ENCODE data around the gene STOX2.

DNA sequence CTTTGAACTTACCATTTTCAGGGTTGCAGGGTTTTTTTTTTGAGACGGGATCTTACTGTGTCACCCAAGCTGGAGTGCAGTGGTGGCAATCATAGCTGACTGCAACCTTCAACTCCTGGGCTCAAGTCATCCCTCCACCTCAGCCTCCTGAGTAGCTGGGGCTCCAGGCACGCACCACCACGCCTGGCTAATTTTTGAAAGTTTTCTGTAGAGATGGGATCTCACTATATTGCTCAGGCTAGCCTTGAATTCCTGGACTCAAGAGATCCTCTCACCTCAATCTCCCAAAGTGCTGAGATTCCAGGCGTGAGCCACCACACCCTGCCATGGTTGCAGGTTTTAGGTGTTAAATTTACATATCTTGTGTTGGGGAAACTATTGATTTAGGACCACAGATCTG, 64.5 kb downstream of the STOX2 start:
- TF ChIP-seq, protein P1, sequence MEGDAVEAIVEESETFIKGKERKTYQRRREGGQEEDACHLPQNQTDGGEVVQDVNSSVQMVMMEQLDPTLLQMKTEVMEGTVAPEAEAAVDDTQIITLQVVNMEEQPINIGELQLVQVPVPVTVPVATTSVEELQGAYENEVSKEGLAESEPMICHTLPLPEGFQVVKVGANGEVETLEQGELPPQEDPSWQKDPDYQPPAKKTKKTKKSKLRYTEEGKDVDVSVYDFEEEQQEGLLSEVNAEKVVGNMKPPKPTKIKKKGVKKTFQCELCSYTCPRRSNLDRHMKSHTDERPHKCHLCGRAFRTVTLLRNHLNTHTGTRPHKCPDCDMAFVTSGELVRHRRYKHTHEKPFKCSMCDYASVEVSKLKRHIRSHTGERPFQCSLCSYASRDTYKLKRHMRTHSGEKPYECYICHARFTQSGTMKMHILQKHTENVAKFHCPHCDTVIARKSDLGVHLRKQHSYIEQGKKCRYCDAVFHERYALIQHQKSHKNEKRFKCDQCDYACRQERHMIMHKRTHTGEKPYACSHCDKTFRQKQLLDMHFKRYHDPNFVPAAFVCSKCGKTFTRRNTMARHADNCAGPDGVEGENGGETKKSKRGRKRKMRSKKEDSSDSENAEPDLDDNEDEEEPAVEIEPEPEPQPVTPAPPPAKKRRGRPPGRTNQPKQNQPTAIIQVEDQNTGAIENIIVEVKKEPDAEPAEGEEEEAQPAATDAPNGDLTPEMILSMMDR (IDR thresholded peaks at IDR 0.05), result no peak
- no peak for TF ChIP-seq POLR2A (IDR thresholded peaks at IDR 0.05)
